H9 (cell line): ENCODE data around the gene GGCX. TPM values are rescaled to one million over a fixed set of nuclear protein-coding genes. Genes with fewer than 3 reads are reported as not detected.

Experiments used
- DNase-seq: peaks from one replicate; pipeline ENCODE4 v3.0.0-alpha.2; 2017
- H2AFZ ChIP-seq: one replicate; pipeline ENCODE4 v1.6.1; 2013; ENCODE audit warnings: mild to moderate bottlenecking, low read length, control low read depth, moderate library complexity
- H2AK5ac ChIP-seq: 2 replicates; pipeline ENCODE4 v1.6.1; 2013; ENCODE audit warnings: low read length, control low read depth, mixed read lengths; ENCODE audit not compliant: insufficient read length
- H2BK120ac ChIP-seq: one replicate; pipeline ENCODE4 v1.6.1; 2013; ENCODE audit warnings: low read depth, mild to moderate bottlenecking, low read length, control low read depth, inconsistent platforms; ENCODE audit not compliant: poor library complexity, severe bottlenecking
- H2BK12ac ChIP-seq: 2 replicates; pipeline ENCODE4 v1.6.1; 2013; ENCODE audit warnings: low read length, control low read depth, mixed read lengths, low read depth; ENCODE audit not compliant: insufficient read length
- H2BK15ac ChIP-seq: 2 replicates; pipeline ENCODE4 v1.6.1; 2013; ENCODE audit warnings: low read depth, low read length, control low read depth
- H2BK20ac ChIP-seq: one replicate; pipeline ENCODE4 v1.6.1; 2013; ENCODE audit warnings: low read depth, mild to moderate bottlenecking, low read length, control low read depth, inconsistent platforms; ENCODE audit not compliant: poor library complexity, severe bottlenecking
- H2BK5ac ChIP-seq: 2 replicates; pipeline ENCODE4 v1.6.1; 2013; ENCODE audit warnings: low read length, control low read depth, mixed read lengths; ENCODE audit not compliant: insufficient read length
- H3K14ac ChIP-seq: 2 replicates; pipeline ENCODE4 v1.6.1; 2013; ENCODE audit warnings: low read length, control low read depth; ENCODE audit not compliant: insufficient read depth
- H3K18ac ChIP-seq: 2 replicates; pipeline ENCODE4 v1.6.1; 2013; ENCODE audit warnings: low read depth, mild to moderate bottlenecking, mixed read lengths, low read length, control low read depth; ENCODE audit not compliant: insufficient read length
- H3K23ac ChIP-seq: 2 replicates; pipeline ENCODE4 v1.6.1; 2013; ENCODE audit warnings: low read length, control low read depth, mixed read lengths, low read depth; ENCODE audit not compliant: insufficient read length
- H3K23me2 ChIP-seq: 2 replicates; pipeline ENCODE4 v1.6.1; 2013; ENCODE audit warnings: low read depth, mild to moderate bottlenecking, mixed read lengths, low read length, control low read depth; ENCODE audit not compliant: insufficient read length, poor library complexity, severe bottlenecking
- H3K27ac ChIP-seq: 2 replicates; pipeline ENCODE4 v1.5.1; 2013; ENCODE audit warnings: low read length, control low read depth, mixed read lengths, low read depth; ENCODE audit not compliant: insufficient read length
- H3K27me3 ChIP-seq: 2 replicates; pipeline ENCODE4 v1.6.1; 2013; ENCODE audit warnings: low read length, control low read depth, inconsistent platforms; ENCODE audit not compliant: insufficient read depth
- H3K4ac ChIP-seq: 2 replicates; pipeline ENCODE4 v1.6.1; 2013; ENCODE audit warnings: low read depth, mild to moderate bottlenecking, control low read depth, inconsistent platforms, low read length, moderate library complexity
- H3K4me1 ChIP-seq: 2 replicates; pipeline ENCODE4 v1.6.1; 2013; ENCODE audit warnings: low read length, control low read depth, inconsistent platforms; ENCODE audit not compliant: insufficient read depth
- H3K4me2 ChIP-seq: 2 replicates; pipeline ENCODE4 v1.6.1; 2013; ENCODE audit warnings: low read length, control low read depth, mixed read lengths; ENCODE audit not compliant: insufficient read length, insufficient read depth
- H3K56ac ChIP-seq: 2 replicates; pipeline ENCODE4 v1.6.1; 2013; ENCODE audit warnings: low read depth, mild to moderate bottlenecking, mixed read lengths, low read length, control low read depth; ENCODE audit not compliant: insufficient read length
- H3K79me1 ChIP-seq: 2 replicates; pipeline ENCODE4 v1.6.1; 2013; ENCODE audit warnings: low read depth, mild to moderate bottlenecking, moderate library complexity, low read length, control low read depth, inconsistent platforms; ENCODE audit not compliant: insufficient read depth, poor library complexity, severe bottlenecking
- H3K79me2 ChIP-seq: 2 replicates; pipeline ENCODE4 v1.6.1; 2013; ENCODE audit warnings: low read length, control low read depth, inconsistent platforms; ENCODE audit not compliant: insufficient read depth
- H3K9ac ChIP-seq: 2 replicates; pipeline ENCODE4 v1.6.1; 2013; ENCODE audit warnings: low read length, control low read depth, mixed read lengths; ENCODE audit not compliant: insufficient read length; ENCODE audit errors: extremely low read depth
- H3K9me3 ChIP-seq: one replicate; pipeline ENCODE4 v1.6.1; 2013; ENCODE audit warnings: low read depth, low read length, inconsistent platforms; ENCODE audit not compliant: control insufficient read depth
- H3T11ph ChIP-seq: one replicate; pipeline ENCODE4 v1.6.1; 2013; ENCODE audit warnings: mild to moderate bottlenecking, low read length, control low read depth, inconsistent platforms
- H4K20me1 ChIP-seq: one replicate; pipeline ENCODE4 v1.6.1; 2013; ENCODE audit not compliant: control insufficient read depth, insufficient read length, insufficient read depth
- H4K5ac ChIP-seq: 2 replicates; pipeline ENCODE4 v1.6.1; 2013; ENCODE audit warnings: low read depth, mild to moderate bottlenecking, mixed read lengths, low read length, control low read depth; ENCODE audit not compliant: insufficient read length
- H4K8ac ChIP-seq: replicated peaks from 2 replicates; pipeline ENCODE4 v1.6.1; 2013; ENCODE audit warnings: low read length, control low read depth, mixed read lengths, low read depth; ENCODE audit not compliant: insufficient read length
- H4K91ac ChIP-seq: 2 replicates; pipeline ENCODE4 v1.6.1; 2013; ENCODE audit warnings: low read depth, mild to moderate bottlenecking, moderate library complexity, mixed read lengths, low read length, control low read depth; ENCODE audit not compliant: insufficient read length
- H3K27ac Mint-ChIP-seq, 3 experiments: 2 replicates in 2 of 3; 3 replicates in 1 of 3; pipeline ENCODE4 v1.8.0; 2020 to 2021; ENCODE audit warnings: mixed read lengths in 3 of 3, mild to moderate bottlenecking in 1 of 3, moderate library complexity in 1 of 3
- H3K27me3 Mint-ChIP-seq: 2 replicates; pipeline ENCODE4 v1.8.0; 2021; ENCODE audit warnings: low read depth, mild to moderate bottlenecking, moderate library complexity, mixed read lengths
- H3K36me3 Mint-ChIP-seq, 3 experiments: 2 replicates in 2 of 3; 3 replicates in 1 of 3; pipeline ENCODE4 v1.8.0; 2020 to 2021; ENCODE audit warnings: low read depth in 3 of 3, mixed read lengths in 3 of 3; ENCODE audit not compliant: insufficient read depth in 1 of 3
- H3K4me1 Mint-ChIP-seq, 2 experiments: 2 replicates each; pipeline ENCODE4 v1.8.0; 2020; ENCODE audit warnings: mixed read lengths in 2 of 2
- H3K4me3 Mint-ChIP-seq, 2 experiments: 2 replicates in 1 of 2; 3 replicates in 1 of 2; pipeline ENCODE4 v1.8.0; 2020 to 2021; ENCODE audit warnings: mild to moderate bottlenecking in 2 of 2, mixed read lengths in 2 of 2, moderate library complexity in 1 of 2
- H3K9me3 Mint-ChIP-seq, 2 experiments: 2 replicates in 1 of 2; 3 replicates in 1 of 2; pipeline ENCODE4 v1.8.0; 2020; ENCODE audit warnings: mild to moderate bottlenecking in 2 of 2, mixed read lengths in 2 of 2, moderate library complexity in 1 of 2
- CTCF ChIP-seq: fragments of 200-600 bp; sonication (generic); conservative IDR thresholded peaks from 3 replicates; pipeline ENCODE4 v1.8.0; 2021; ENCODE audit warnings: antibody characterized with exemption, mild to moderate bottlenecking
- WGBS: extraction: QIAGEN DNeasy Blood & Tissue Kit; methylation state at CpG from one replicate; pipeline ENCODE4 v1.1.7; 2013; ENCODE audit warnings: missing lambda C conversion rate, low lambda C conversion rate, mixed read lengths; ENCODE audit not compliant: insufficient read length; ENCODE audit errors: extremely low coverage; 5-methylcytosine and 5-hydroxymethylcytosine counted together
- total RNA-seq: library from RNA; stranded (reverse); gene quantifications from 2 replicates; pipeline ENCODE4 v1.2.1, GENCODE V29; 2021

Gene GGCX
- total RNA-seq, 1 experiment from 2014 or later = 32.9 TPM

DNA sequence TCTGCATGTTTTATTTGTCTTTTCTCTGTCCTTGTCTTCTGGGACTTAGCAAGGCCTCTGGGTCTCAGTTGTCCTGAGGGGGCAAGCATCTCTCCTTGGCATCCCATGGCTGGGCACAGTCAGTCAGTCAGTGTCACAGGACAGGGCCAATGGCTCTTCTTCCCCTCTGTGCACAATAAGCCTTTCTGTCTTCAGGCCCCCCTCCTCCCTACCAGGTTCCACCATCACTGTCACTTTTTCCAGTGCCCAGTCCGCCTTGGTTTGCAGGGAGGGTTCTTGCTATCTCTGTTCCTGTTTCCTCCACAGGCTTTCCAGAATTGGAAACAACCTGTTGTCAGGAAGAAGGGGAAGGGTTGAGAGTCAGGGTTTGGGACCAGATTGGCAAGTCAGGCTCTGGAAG is 21.2 kb upstream of the GGCX start:
- no peaks in the 10 kb centered on the region; a peak in 1 of 5 replicates for H3K9me3 Mint-ChIP-seq

More for the DNA sequence above, 21.2 kb upstream of the GGCX start:
- no CpG with 5 or more reads among the region's 1 CpG for WGBS
- Histone ChIP-seq H4K5ac (no peak overlapping the region), H3K18ac (no peak overlapping the region), H3K4me2 (no peak overlapping the region), H4K91ac (no peak overlapping the region), H3K79me2 (no peaks in the 10 kb centered on the region), H3K27me3 (peaks cover 5% of the 10 kb centered on the region; the same call in 1 of the 2 replicates), H3K23ac (no peak overlapping the region), H2BK12ac (no peak overlapping the region), H3T11ph (no peak overlapping the region), H3K79me1 (no peaks in the 10 kb centered on the region), H3K4ac (no peak overlapping the region), H3K23me2 (peaks cover 7% of the 10 kb centered on the region), H4K8ac (no peak overlapping the region), H2BK15ac (no peak overlapping the region), H3K27ac (no peak overlapping the region), H4K20me1 (no peaks in the 10 kb centered on the region), H2BK120ac (no peak overlapping the region), H3K4me1 (peaks cover 3% of the 10 kb centered on the region; the same call in 1 of the 2 replicates), H2AFZ (no peak overlapping the region), H3K9ac (no peak overlapping the region), H3K56ac (no peak overlapping the region), H3K14ac (no peak overlapping the region), H3K9me3 (no peaks in the 10 kb centered on the region), H2BK20ac (no peak overlapping the region), H2AK5ac (no peak overlapping the region), H2BK5ac (no peak overlapping the region)
- H3K4me1 Mint-ChIP-seq = peaks cover 21 to 24% of the 10 kb centered on the region in 2 experiments
- peaks cover 17% of the 10 kb centered on the region for H3K27me3 Mint-ChIP-seq
- TF ChIP-seq CTCF = no peak
- no peaks in the 10 kb centered on the region; a peak in 2 of 7 replicates for H3K36me3 Mint-ChIP-seq
- H3K4me3 Mint-ChIP-seq = no peak overlapping the region
- no peak overlapping the region for H3K27ac Mint-ChIP-seq
- no peak for DNase-seq
